GM19324 (cell line): ENCODE measurements around the gene PTPRG.

Experiments
- ATAC-seq: cut with Tn5 transposase; IDR thresholded peaks from one replicate; pipeline ENCODE4 v1.9.1; 2021; ENCODE audit warnings: mild to moderate bottlenecking, moderate library complexity; ENCODE audit not compliant: unreplicated experiment, low FRiP score

PTPRG gene

GRCh38 chr3:61780455-61781228 is 219.3 kb downstream of the PTPRG start:
- ATAC-seq, result no peak

- ATAC-seq, result no peak
Observed at GRCh38 chr3:61783993-61784718, 222.8 kb downstream of the PTPRG start.

GRCh38 chr3:61788623-61789507 is 227.5 kb downstream of the PTPRG start:
- no peak for ATAC-seq

- no peak for ATAC-seq
Observed at GRCh38 chr3:61789861-61790260, 228.5 kb downstream of the PTPRG start.

- ATAC-seq, result no peak
Observed at GRCh38 chr3:61790411-61790810, 229.0 kb downstream of the PTPRG start.

- no peak for ATAC-seq
Observed at GRCh38 chr3:61793056-61793455, 231.7 kb downstream of the PTPRG start.

- no peak for ATAC-seq
Observed at GRCh38 chr3:61793521-61793920, 232.2 kb downstream of the PTPRG start.

- no peak for ATAC-seq
Observed at GRCh38 chr3:61794341-61794740, 233.0 kb downstream of the PTPRG start.

GRCh38 chr3:61794961-61795360 is 233.6 kb downstream of the PTPRG start:
- no peak for ATAC-seq

- no peak for ATAC-seq
Observed at GRCh38 chr3:61796088-61796680, 234.8 kb downstream of the PTPRG start.

GRCh38 chr3:61796911-61797310 is 235.5 kb downstream of the PTPRG start:
- ATAC-seq, result no peak

- ATAC-seq, result no peak
Observed at GRCh38 chr3:61802772-61803171, 241.4 kb downstream of the PTPRG start.

- no peak for ATAC-seq
Observed at GRCh38 chr3:61803983-61804382, 242.6 kb downstream of the PTPRG start.

GRCh38 chr3:61804782-61805181 is 243.4 kb downstream of the PTPRG start:
- ATAC-seq, result no peak

- ATAC-seq, result no peak
Observed at GRCh38 chr3:61805510-61806080, 244.2 kb downstream of the PTPRG start.

- no peak for ATAC-seq
Observed at GRCh38 chr3:61806810-61807209, 245.4 kb downstream of the PTPRG start.

GRCh38 chr3:61807865-61808276 is 246.5 kb downstream of the PTPRG start:
- no peak for ATAC-seq

- ATAC-seq, result no peak
Observed at GRCh38 chr3:61808526-61808925, 247.2 kb downstream of the PTPRG start.

GRCh38 chr3:61808999-61809398 is 247.6 kb downstream of the PTPRG start:
- no peak for ATAC-seq

- no peak for ATAC-seq
Observed at GRCh38 chr3:61809879-61810278, 248.5 kb downstream of the PTPRG start.
